ENCODE measurements around the gene MAP3K5.

The MAP3K5 gene

GRCh38 chr6:136742125-136742524 is 50.2 kb downstream of the MAP3K5 start:
- no peak for DNase-seq

- DNase-seq: no peak
These were observed 52.0 kb downstream of the MAP3K5 start for GRCh38 chr6:136740050-136740974.

- DNase-seq: no peak
These were observed 52.8 kb downstream of the MAP3K5 start for GRCh38 chr6:136739501-136739900.

- no peak for DNase-seq
These were observed 53.2 kb downstream of the MAP3K5 start for GRCh38 chr6:136739071-136739470.

- DNase-seq: no peak
These were observed 53.6 kb downstream of the MAP3K5 start for GRCh38 chr6:136738692-136739057.

GRCh38 chr6:136737871-136738691 is 54.2 kb downstream of the MAP3K5 start:
- no peak for DNase-seq

GRCh38 chr6:136737374-136737844 is 54.9 kb downstream of the MAP3K5 start:
- no peak for DNase-seq

DNA sequence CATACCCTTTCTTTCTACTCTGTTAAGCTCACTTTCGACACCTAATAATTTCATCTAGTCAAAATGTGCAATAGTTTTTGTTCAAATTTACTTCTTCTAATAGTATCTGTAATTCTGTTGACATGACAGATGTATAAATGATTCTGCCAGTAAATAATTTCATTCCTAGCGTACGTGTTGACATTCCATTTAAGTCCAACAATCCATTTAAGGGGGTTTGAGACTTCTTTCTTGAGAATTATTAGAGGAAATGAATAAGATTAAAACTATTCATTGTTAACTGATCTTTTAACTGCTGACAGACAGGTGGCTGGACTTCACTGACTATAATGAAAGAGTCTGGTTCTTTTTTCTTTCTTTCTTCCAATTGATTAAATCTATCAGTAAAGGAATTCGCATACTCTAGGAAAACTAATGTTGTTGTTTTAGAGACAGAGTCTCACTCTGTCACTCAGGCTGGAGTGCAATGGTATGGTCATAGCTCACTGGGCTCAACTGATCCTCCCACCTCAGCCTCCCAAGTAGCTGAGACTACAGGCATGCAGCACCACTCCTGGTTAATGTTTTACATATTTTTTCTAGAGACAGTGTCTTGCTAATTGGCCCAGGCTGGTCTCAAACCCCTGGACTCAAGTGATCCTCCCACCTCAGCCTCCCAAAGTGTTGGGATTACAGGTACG is 55.9 kb downstream of the MAP3K5 start:
- DNase-seq: no peak

DNA sequence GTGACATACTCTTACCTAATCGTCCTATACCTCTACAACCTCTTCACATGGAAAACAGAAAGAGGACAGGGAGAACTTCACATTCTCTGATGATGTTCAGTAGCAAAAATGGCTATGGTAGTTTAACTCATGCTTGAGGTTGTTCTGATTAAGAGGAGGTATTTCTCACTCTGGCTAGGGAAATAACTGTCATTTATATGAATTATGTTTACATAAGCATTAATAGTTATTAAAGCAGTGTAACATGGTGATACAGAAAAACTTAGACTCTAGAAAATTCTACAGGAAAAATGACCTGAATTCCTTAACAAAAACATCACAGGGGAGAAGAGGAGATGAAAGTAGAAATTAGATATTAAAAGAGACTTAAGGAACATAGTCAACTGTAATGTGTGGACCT is 57.3 kb downstream of the MAP3K5 start:
- no peak for DNase-seq

DNA sequence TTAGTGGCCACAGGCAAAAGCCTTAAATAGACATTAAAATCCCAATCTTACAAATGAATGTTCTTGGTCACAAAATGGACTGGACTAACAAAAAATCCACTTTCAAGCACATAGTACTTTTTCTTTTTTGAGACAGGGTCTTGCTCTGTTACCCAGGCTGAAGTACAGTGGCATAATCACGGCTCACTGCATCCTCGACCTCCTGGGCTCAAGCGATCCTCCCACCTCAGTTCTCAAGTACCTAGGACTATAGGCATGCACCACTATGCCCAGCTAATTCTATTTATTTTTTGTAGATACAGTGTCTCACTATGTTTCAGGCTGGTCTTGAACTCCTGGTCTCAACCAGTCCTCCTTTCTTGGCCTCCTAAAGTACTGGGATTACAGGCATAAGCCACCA is 59.4 kb downstream of the MAP3K5 start:
- no peak for DNase-seq

DNA sequence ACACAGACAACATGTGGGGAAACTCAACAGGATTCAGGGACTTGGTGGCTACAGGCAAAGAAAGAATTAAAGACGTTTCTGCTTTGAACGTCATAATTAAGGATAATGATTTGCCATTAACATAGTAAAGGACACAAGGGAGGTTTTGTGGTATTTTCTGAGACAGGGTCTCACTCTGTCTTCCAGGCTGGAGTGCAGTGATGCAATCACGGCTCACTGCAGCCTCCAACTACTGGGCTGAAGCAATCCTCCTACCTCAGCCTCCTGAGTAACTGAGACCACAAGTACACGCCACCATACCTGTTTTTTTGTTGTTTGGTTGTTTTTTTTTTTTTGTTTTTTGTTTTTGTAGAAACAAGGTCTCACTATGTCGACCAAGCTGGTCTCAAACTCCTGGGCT is 62.4 kb downstream of the MAP3K5 start:
- DNase-seq: no peak

- DNase-seq: no peak
These were observed 63.2 kb downstream of the MAP3K5 start for GRCh38 chr6:136728976-136729515.

GRCh38 chr6:136728033-136728939 is 64.0 kb downstream of the MAP3K5 start:
- no peak for DNase-seq

DNA sequence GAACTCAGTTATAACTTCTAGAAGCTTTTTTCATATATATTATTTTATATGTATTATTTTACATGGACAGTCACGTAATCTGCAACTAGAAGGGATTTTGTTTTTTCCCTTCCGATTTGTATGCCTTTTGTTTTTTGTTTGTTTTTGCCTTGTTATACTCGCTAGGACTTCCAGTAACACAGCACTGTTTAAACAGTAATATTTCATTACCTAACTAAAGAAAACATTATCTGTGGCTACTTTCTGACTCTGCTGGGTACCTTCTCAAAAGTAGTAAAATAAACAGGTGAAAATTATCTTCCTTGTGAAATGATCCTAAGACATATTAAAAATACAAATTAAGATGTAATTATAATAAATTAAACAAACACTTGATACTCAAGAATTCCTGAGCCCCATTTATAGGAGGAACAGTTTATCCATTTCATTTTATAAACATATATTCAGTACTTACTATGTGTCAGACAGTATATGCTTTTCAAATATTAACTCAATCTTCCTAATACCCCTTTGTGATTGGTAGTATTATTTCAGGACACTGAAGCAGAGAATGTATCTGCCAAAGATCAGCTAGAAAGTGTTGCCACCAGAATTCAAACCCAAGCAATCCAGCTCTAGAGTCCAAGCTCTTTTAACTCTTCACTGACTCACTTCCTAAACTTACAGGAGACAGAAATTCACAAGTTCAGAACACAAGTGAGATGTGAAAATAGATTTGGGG is 65.3 kb downstream of the MAP3K5 start:
- no peak for DNase-seq

DNA sequence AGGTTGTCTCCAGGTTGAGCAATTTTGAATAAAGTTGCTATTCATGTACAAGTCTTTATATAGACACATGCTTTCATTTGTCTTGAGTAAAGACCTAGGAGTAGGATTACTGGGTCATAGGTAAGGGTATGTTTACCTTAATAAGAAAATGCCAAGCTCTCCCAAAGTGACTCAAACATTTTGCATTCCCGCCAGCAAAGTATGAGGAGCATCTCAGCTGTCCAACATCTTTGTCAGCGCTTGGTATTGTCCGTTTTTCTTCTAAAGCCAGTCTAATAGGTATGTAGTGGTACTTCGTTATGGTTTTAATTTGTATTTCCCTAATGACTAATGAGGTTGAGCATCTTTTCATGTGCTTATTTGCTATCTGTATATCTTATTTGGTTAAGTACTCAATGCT is 67.2 kb downstream of the MAP3K5 start:
- DNase-seq: no peak

GRCh38 chr6:136723780-136724179 is 68.5 kb downstream of the MAP3K5 start:
- DNase-seq: no peak

GRCh38 chr6:136721467-136721866 is 70.8 kb downstream of the MAP3K5 start:
- DNase-seq: no peak

DNA sequence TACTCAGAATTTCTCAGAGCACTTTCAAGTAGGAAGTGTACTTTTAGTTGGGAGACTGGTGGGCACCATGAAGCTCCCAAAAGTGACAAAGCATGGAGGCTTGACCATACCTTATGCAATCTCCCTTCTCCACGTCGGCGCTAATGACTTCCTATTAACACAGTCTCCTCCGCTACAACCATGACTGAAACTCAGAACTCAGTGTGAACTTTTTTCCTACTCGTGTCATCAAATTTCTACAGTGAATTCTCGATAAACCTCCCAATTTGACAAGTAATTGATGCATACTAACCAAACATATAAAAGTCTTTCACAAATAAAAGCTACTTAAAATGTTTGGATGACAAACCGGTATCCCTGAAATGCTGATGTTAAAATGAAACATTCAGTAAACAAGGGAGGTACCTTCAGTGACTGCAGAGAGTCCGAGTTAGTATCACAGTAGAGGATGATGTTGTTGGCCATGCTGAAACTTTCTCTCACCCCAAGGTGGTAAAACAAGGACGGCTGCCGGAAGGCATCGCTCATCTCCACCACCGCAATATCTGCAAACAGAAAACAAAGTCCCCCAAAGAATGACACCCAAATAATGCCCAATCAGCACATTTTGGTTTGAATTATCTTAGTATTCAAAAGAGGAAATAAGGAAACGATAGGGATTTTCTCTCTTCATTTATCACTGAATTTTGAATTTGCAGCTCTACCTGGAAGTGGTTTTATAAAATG is 72.1 kb downstream of the MAP3K5 start:
- DNase-seq: no peak

GRCh38 chr6:136719280-136720044 is 72.8 kb downstream of the MAP3K5 start:
- DNase-seq: no peak

DNA sequence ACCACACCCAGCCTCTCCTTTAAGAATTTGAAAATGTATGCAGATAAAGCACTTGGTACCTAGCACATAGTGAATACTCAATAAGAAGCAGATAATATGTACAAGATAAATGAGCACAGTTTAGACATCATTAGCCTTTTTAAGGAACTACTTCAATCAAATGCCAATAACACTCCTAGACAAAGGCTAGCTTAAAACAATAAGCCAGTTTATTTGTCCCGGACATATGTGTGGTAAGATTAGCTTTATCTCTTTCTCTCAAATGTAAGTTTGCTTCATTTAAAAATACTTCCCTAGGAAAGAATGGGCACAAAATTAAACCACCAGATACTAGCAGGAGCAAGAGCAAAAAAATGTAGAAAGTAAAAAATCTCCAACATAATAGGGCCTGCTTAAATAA is 73.8 kb downstream of the MAP3K5 start:
- no peak for DNase-seq
